Right atrium auricular region (tissue), 2 donors: ENCODE results near the gene CIDEC. TPM values are rescaled to one million over a fixed set of nuclear protein-coding genes. Genes with fewer than 3 reads are reported as not detected.

ENCODE experiments used
- DNase-seq: peaks from one replicate; pipeline ENCODE4 v3.0.0-alpha.2; 2019; ENCODE audit warnings: low spot score
- H3K27ac ChIP-seq, 2 donors: fragments of 200-600 bp; sonication (generic); 1 replicate in 1 of 2; 2 replicates in 1 of 2; pipeline ENCODE4 v1.5.1; 2016 to 2019
- H3K27me3 ChIP-seq, 2 donors: fragments of 200-600 bp; sonication (generic); one replicate each; pipeline versions ENCODE4 v1.5.1 to v1.6.0; 2017 to 2019
- H3K36me3 ChIP-seq: fragments of 200-600 bp; sonication (generic); one replicate; pipeline ENCODE4 v1.5.1; 2016
- H3K4me1 ChIP-seq, 2 donors: fragments of 200-600 bp; sonication (generic); one replicate each; pipeline versions ENCODE4 v1.5.1 to v1.6.0; 2017 to 2019
- H3K4me3 ChIP-seq, 2 donors: fragments of 200-600 bp; sonication (generic); 1 replicate in 1 of 2; 2 replicates in 1 of 2; pipeline ENCODE4 v1.5.1; 2017 to 2019; ENCODE audit warnings: mild to moderate bottlenecking in 1 of 2, moderate library complexity in 1 of 2
- H3K9me3 ChIP-seq, 2 donors: fragments of 200-600 bp; sonication (generic); one replicate each; pipeline ENCODE4 v1.5.1; 2019
- total RNA-seq, 2 donors: library from RNA; depleted of rRNA; stranded (reverse); fragments of >200 nt; gene quantifications; one replicate each; pipeline ENCODE4 v1.1.0, GENCODE V29; 2016
- TF ChIP-seq, protein P1 (sequence below), 2 donors: fragments of 200-600 bp; sonication (generic); IDR thresholded peaks; one replicate each; pipeline ENCODE4 v1.5.1; 2019; ENCODE audit warnings: antibody characterized with exemption in 2 of 2

Gene CIDEC
- total RNA-seq, 2 donors from 2014 or later = 1.3 to 17.1 TPM

DNA sequence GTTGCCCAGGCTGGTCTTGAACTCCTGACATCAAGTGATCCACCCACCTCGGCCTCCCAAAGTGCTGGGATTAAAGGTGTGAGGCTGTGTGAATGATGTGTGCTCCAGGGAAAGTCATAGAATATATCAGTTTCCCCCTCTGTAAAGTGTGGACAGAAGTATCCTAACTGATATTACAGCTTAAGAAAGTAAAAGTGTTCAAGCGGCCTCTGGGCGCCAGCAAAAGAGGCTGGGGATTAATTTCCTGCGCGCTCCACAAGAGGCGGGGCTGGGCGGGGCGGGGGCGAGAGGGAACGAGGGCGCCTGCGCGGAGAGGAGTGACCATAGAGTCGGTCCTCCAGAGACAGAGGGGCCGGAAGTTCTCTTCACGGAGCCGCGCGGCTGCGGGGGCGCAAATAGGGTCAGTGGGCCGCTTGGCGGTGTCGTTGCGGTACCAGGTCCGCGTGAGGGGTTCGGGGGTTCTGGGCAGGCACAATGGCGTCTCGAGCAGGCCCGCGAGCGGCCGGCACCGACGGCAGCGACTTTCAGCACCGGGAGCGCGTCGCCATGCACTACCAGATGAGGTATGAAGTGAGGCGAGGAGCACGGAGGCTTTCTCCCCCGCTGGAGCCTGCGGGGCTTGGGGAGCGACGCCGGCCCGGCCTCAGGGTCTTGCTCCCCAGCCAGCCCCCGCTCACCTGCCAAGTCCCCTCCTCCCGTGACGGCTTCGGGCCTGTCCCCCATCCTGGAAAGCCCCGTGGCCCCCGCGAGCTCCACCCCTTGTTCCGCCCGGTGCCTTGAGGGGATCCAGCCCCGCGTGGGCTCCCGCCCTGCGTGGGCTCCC is 10.4 kb upstream of the CIDEC start, which contains the start of gene JAGN1:
TSS of gene JAGN1 (plus strand) at position 362 of the 823 bp plus-strand sequence. CDS start at position 475, 113 bp downstream.
- TF ChIP-seq, protein P1, sequence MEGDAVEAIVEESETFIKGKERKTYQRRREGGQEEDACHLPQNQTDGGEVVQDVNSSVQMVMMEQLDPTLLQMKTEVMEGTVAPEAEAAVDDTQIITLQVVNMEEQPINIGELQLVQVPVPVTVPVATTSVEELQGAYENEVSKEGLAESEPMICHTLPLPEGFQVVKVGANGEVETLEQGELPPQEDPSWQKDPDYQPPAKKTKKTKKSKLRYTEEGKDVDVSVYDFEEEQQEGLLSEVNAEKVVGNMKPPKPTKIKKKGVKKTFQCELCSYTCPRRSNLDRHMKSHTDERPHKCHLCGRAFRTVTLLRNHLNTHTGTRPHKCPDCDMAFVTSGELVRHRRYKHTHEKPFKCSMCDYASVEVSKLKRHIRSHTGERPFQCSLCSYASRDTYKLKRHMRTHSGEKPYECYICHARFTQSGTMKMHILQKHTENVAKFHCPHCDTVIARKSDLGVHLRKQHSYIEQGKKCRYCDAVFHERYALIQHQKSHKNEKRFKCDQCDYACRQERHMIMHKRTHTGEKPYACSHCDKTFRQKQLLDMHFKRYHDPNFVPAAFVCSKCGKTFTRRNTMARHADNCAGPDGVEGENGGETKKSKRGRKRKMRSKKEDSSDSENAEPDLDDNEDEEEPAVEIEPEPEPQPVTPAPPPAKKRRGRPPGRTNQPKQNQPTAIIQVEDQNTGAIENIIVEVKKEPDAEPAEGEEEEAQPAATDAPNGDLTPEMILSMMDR (IDR thresholded peaks at IDR 0.05) = peak in 1 of 2 donors; percentile 37
- peak; percentile 91 for DNase-seq

DNA sequence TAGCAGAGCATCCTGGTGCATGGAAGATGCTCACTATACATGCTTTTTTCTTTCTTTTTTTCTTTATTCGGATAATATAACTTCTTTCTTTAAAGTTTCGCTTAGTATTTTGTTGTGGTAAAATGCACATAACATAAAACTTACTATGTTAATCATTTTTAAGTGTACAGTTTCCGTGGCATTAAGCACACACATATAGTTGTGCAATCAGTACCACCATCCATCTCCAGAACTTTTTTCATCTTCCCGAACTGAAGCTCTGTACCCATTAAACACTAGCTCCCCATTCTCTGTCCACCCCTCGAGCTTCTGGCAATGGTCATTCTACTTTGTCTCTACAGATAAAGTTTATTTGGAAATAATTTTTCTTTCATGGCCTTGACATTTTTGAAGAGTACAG is 9.4 kb upstream of the CIDEC start:
- Histone ChIP-seq H3K27ac (no peak overlapping the region), H3K9me3 (no peaks in the 10 kb centered on the region), H3K4me3 (no peak overlapping the region), H3K36me3 (peaks cover 13% of the 10 kb centered on the region), H3K27me3 (no peaks in the 10 kb centered on the region), H3K4me1 (peaks cover 0 to 29% of the 10 kb centered on the region in 2 donors)
- TF ChIP-seq, protein P1 (IDR thresholded peaks at IDR 0.05) = no peak
- DNase-seq = no peak

More for the DNA sequence above, 10.4 kb upstream of the CIDEC start, which contains the start of gene JAGN1:
- no peaks in the 10 kb centered on the region for H3K27me3 ChIP-seq
- peak within 1 kb of the TSS; percentile 94 to 98 for H3K27ac ChIP-seq
- H3K4me1 ChIP-seq = peaks cover 0 to 29% of the 10 kb centered on the region in 2 donors
- no peaks in the 10 kb centered on the region for H3K9me3 ChIP-seq
- H3K4me3 ChIP-seq = peak within 1 kb of the TSS; percentile 82 to 97
- H3K36me3 ChIP-seq = peaks cover 13% of the 10 kb centered on the region

DNA sequence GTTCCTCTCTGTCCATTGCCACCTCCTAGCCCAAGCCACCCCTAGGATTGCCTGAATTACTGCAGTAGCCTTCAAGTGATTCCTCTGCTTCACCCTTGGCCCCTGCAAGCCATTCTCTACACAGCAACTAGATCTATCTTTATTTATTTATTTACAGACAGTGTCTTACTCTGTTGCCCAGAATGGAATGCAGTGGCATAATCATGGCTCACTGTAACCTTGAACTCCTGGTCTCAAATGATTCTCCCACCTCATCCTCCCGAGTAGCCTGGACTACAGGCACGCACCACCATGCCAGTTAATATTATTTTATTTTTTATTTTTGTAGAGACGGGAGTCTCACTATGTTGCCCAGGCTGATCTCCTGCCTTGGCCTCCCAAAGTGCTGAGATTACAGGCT is 8.5 kb upstream of the CIDEC start:
- DNase-seq = no peak
- TF ChIP-seq, protein P1 (IDR thresholded peaks at IDR 0.05) = no peak
- no peaks in the 10 kb centered on the region for H3K9me3 ChIP-seq
- peaks cover 10% of the 10 kb centered on the region for H3K36me3 ChIP-seq
- H3K4me3 ChIP-seq = no peak overlapping the region
- no peak overlapping the region for H3K27ac ChIP-seq
- H3K27me3 ChIP-seq = no peaks in the 10 kb centered on the region
- H3K4me1 ChIP-seq = peaks cover 0 to 21% of the 10 kb centered on the region in 2 donors

DNA sequence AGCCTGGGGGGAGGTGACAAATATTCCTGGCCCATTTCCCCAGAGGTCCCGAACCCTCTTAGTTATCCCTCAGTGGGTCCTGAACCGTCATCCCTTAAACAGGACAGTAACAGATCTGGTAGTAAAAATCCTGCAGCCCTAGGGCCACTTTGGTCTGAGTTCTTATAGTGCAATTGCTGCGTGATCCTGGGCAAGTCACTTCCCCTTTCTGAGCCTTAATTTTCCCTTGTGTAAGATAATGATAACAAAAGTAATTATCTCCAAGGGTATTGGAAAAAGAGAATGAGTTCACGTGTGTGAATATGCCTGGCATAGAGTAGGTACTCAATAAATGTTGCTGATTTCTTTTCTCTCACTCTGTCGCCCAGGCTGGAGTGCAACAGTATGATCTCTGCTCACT is 7.4 kb upstream of the CIDEC start:
- TF ChIP-seq, protein P1 (IDR thresholded peaks at IDR 0.05) = no peak
- no peak overlapping the region for H3K4me3 ChIP-seq
- H3K36me3 ChIP-seq = no peaks in the 10 kb centered on the region
- no peaks in the 10 kb centered on the region for H3K27me3 ChIP-seq
- no peaks in the 10 kb centered on the region for H3K9me3 ChIP-seq
- DNase-seq = no peak
- peaks cover 0 to 19% of the 10 kb centered on the region in 2 donors for H3K4me1 ChIP-seq
- H3K27ac ChIP-seq = no peak overlapping the region

DNA sequence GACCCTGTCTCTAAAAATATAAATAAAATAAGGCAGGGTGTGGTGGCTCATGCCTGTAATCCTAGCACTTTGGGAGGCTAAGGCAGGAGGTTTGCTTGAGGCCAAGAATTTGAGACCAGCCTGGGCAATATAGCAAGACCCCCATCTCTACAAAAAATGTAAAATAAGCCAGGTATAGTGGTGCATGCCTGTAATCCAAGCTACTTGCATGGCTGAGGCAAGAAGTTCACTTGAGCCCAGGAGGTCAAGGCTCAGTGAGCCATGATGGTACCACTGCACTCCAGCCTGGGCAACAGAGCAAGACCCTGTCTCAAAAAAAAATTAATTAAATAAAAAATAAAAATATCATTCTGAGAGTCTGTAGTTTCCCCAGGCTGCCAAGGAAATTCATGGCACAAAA is 6.3 kb upstream of the CIDEC start:
- Histone ChIP-seq H3K9me3 (no peaks in the 10 kb centered on the region), H3K4me3 (no peak overlapping the region), H3K36me3 (no peaks in the 10 kb centered on the region), H3K27me3 (no peaks in the 10 kb centered on the region), H3K4me1 (peaks cover 0 to 8% of the 10 kb centered on the region in 2 donors), H3K27ac (no peak overlapping the region)
- DNase-seq = no peak
- TF ChIP-seq, protein P1 (IDR thresholded peaks at IDR 0.05) = no peak
